K562 (cell line): ENCODE data around the gene NVL. TPM values are rescaled to one million over a fixed set of nuclear protein-coding genes. Genes with fewer than 3 reads are reported as not detected.

ENCODE experiments used
- CHD1 ChIP-seq: fragments of 200-600 bp; sonication (generic); IDR thresholded peaks from one replicate; pipeline ENCODE4 v1.6.1; 2012; ENCODE audit warnings: mild to moderate bottlenecking, moderate library complexity, low read length, inconsistent platforms
- DACH1 ChIP-seq: fragments of 450-650 bp; IDR thresholded peaks from 2 replicates; pipeline ENCODE4 v1.6.1; 2018; ENCODE audit not compliant: partially characterized antibody
- EGR1 ChIP-seq: fragments of 450-650 bp; conservative IDR thresholded peaks from 2 replicates; pipeline ENCODE4 v1.6.1; 2017; ENCODE audit warnings: mild to moderate bottlenecking
- EP400 ChIP-seq: fragments of 450-650 bp; IDR thresholded peaks from 2 replicates; pipeline ENCODE4 v1.6.1; 2017; ENCODE audit warnings: antibody characterized with exemption, mild to moderate bottlenecking, moderate library complexity
- FOXM1 ChIP-seq, 2 experiments: fragments of 450-650 bp in 1 of 2; sonication (generic) in 1 of 2; formaldehyde crosslinking in 1 of 2; IDR thresholded peaks; 2 replicates each; pipeline versions ENCODE4 v1.6.1 to v1.9.0; 2017 to 2022; ENCODE audit warnings: low read depth in 2 of 2, mild to moderate bottlenecking in 2 of 2, missing genetic modification reagents in 1 of 2, moderate library complexity in 1 of 2
- GABPB2 ChIP-seq: fragments of 250-450 bp; sonication (Bioruptor Pico); conservative IDR thresholded peaks from 2 replicates; pipeline ENCODE4 v1.5.1; 2021; ENCODE audit warnings: mild to moderate bottlenecking
- GTF2B ChIP-seq: IDR thresholded peaks from 2 replicates; pipeline ENCODE4 v1.6.1; 2011; ENCODE audit not compliant: insufficient read length; ENCODE audit errors: extremely low read depth
- MCM7 ChIP-seq, 2 experiments: fragments of 450-650 bp; IDR thresholded peaks; 2 replicates each; pipeline ENCODE4 v1.6.1; 2016 to 2018
- NCOA2 ChIP-seq, 2 experiments: fragments of 450-650 bp; IDR thresholded peaks; 2 replicates each; pipeline ENCODE4 v1.6.1; 2018; ENCODE audit warnings: mild to moderate bottlenecking in 2 of 2, moderate library complexity in 1 of 2; ENCODE audit not compliant: partially characterized antibody in 2 of 2
- PHF21A ChIP-seq: fragments of 450-650 bp; IDR thresholded peaks from 2 replicates; pipeline ENCODE4 v1.6.1; 2017; ENCODE audit warnings: low read depth, borderline replicate concordance
- SOX6 ChIP-seq: fragments of 450-650 bp; IDR thresholded peaks from 2 replicates; pipeline ENCODE4 v1.6.1; 2014; ENCODE audit warnings: mild to moderate bottlenecking
- TEAD4 ChIP-seq, 2 experiments: sonication (generic) in 1 of 2; formaldehyde crosslinking in 1 of 2; IDR thresholded peaks; 2 replicates each; pipeline versions ENCODE4 v1.6.1 to v1.8.0; 2012 to 2022; ENCODE audit warnings: borderline replicate concordance in 1 of 2, inconsistent platforms in 1 of 2, low read length in 1 of 2, mild to moderate bottlenecking in 1 of 2, missing genetic modification reagents in 1 of 2
- TRIM24 ChIP-seq, 2 experiments: fragments of 450-650 bp; IDR thresholded peaks; 2 replicates each; pipeline ENCODE4 v1.6.1; 2016
- ZNF395 ChIP-seq: fragments of 200-800 bp; sonication (Bioruptor generic); IDR thresholded peaks from 2 replicates; pipeline ENCODE4 v1.6.1; 2017; ENCODE audit warnings: missing genetic modification characterization, missing compliant biosample characterization
- ZNF407 ChIP-seq: fragments of 450-650 bp; IDR thresholded peaks from 2 replicates; pipeline ENCODE4 v1.6.1; 2016; ENCODE audit warnings: low read depth
- polyA plus RNA-seq, 8 experiments: library from polyadenylated mRNA; depleted of rRNA in 4 of 8; stranded (reverse) in 5 of 8; unstranded in 3 of 8; fragments of >200 nt; fragmentation: Nextera tagmentation in 2 of 8; fragmentation: Illumina TruSeq in 1 of 8; extraction: Ambion mirVana in 2 of 8; extraction: Trizol in 1 of 8; gene quantifications; 2 replicates each; pipeline versions ENCODE4 v1.2.1 to v1.2.3, GENCODE V29; 2011 to 2014; ENCODE audit warnings: inconsistent platforms in 1 of 8, missing spikeins in 1 of 8
- total RNA-seq, 7 experiments: library from RNA; depleted of rRNA in 6 of 7; stranded (reverse); fragments of >200 nt in 6 of 7; fragmentation: Illumina TruSeq in 2 of 7; extraction: Trizol in 2 of 7; gene quantifications; 2 replicates each; pipeline versions ENCODE4 v1.2.1 to v1.2.3, GENCODE V29; 2011 to 2021; ENCODE audit warnings: low replicate concordance in 1 of 7

NVL gene
- total and polyA plus RNA-seq, 9 of the 15 experiments (the other 6 are each of a cell fraction or from before 2014, with no cell fraction given), result 32.5 to 86.6 (median 62.9) TPM

- TF ChIP-seq ZNF407, result no peak
- TF ChIP-seq GABPB2 (CRISPR knock-in tag), result no peak
- peak; percentile 73 to 85 for TF ChIP-seq TRIM24 (IDR thresholded peaks at IDR 0.05)
- no peak for TF ChIP-seq EGR1
- TF ChIP-seq TEAD4 (IDR thresholded peaks at IDR 0.05; ENCODE audit: low read length), result peak; percentile 87
- TF ChIP-seq TEAD4 (CRISPR knock-in tag; IDR thresholded peaks at IDR 0.05; ENCODE audit: borderline replicate concordance), result no peak
- no peak for TF ChIP-seq PHF21A
- no peak for TF ChIP-seq GTF2B
- peak in 1 of 2 experiments; percentile 51 for TF ChIP-seq NCOA2 (IDR thresholded peaks at IDR 0.05; ENCODE audit: partially characterized antibody in 2 of 2)
- TF ChIP-seq DACH1, result no peak
- peak; percentile 53; the same call in 1 of the 2 replicates for TF ChIP-seq FOXM1 (IDR thresholded peaks at IDR 0.05; ENCODE audit: low read depth)
- TF ChIP-seq FOXM1 (CRISPR knock-in tag; IDR thresholded peaks at IDR 0.05; ENCODE audit: low read depth), result no peak
- TF ChIP-seq ZNF395 (CRISPR knock-in tag), result peak; percentile 57
- no peak for TF ChIP-seq CHD1
- peak; percentile 67; the same call in 1 of the 2 replicates for TF ChIP-seq SOX6
- TF ChIP-seq EP400, result no peak
- no peak for TF ChIP-seq MCM7 (IDR thresholded peaks at IDR 0.05)
Measured at GRCh38 chr1:224333939-224334786, 4.2 kb upstream of the NVL start (continued).
